ENCODE results near the gene DYRK2.

DYRK2 gene

GRCh38 chr12:67646775-67647174 is 1.8 kb upstream of the DYRK2 start:
- DNase-seq: no peak

- DNase-seq: no peak
Measured at GRCh38 chr12:67647181-67647798, 1.3 kb upstream of the DYRK2 start.

- peak; percentile 58 for DNase-seq
Measured at GRCh38 chr12:67647799-67648520, 585 bp upstream of the DYRK2 start.

GRCh38 chr12:67649261-67649569 is 670 bp downstream of the DYRK2 start:
- no peak for DNase-seq

GRCh38 chr12:67649570-67650387 is 1.2 kb downstream of the DYRK2 start:
- peak; percentile 46 for DNase-seq

- no peak for DNase-seq
Measured at GRCh38 chr12:67650388-67651131, 2.0 kb downstream of the DYRK2 start.

- peak; percentile 30 for DNase-seq
Measured at GRCh38 chr12:67651132-67651695, 2.7 kb downstream of the DYRK2 start.

- DNase-seq: no peak
Measured at GRCh38 chr12:67655829-67656228, 7.3 kb downstream of the DYRK2 start.

- DNase-seq: no peak
Measured at GRCh38 chr12:67656251-67656650, 7.7 kb downstream of the DYRK2 start.

- no peak for DNase-seq
Measured at GRCh38 chr12:67658486-67658885, 9.9 kb downstream of the DYRK2 start.

- DNase-seq: no peak
Measured at GRCh38 chr12:67659292-67659691, 10.7 kb downstream of the DYRK2 start.

- peak; percentile 37 for DNase-seq
Measured at GRCh38 chr12:67661311-67662021, 12.9 kb downstream of the DYRK2 start.

- no peak for DNase-seq
Measured at GRCh38 chr12:67662910-67663538, 14.5 kb downstream of the DYRK2 start.

GRCh38 chr12:67664171-67664570 is 15.6 kb downstream of the DYRK2 start:
- no peak for DNase-seq

- DNase-seq: no peak
Measured at GRCh38 chr12:67665679-67666078, 17.1 kb downstream of the DYRK2 start.

- DNase-seq: peak; percentile 14
Measured at GRCh38 chr12:67666605-67667004, 18.1 kb downstream of the DYRK2 start.

GRCh38 chr12:67667276-67668073 is 18.9 kb downstream of the DYRK2 start:
- DNase-seq: no peak

- no peak for DNase-seq
Measured at GRCh38 chr12:67669217-67669933, 20.8 kb downstream of the DYRK2 start.

GRCh38 chr12:67669934-67670631 is 21.5 kb downstream of the DYRK2 start:
- no peak for DNase-seq

GRCh38 chr12:67671419-67671818 is 22.9 kb downstream of the DYRK2 start:
- DNase-seq: no peak
